CD4-positive, alpha-beta T cell treated with Interleukin-12 subunit alpha and Interleukin-12 subunit beta, for 1 hour (primary cell): ENCODE measurements around the gene PALM2AKAP2.
"Not testable (repeated sequence)": the region's sequence is repeated elsewhere in the genome, so short reads cannot be mapped to it uniquely, and the experiment has no call there.

Experiments used
- DNase-seq: peaks from one replicate; pipeline ENCODE4 v3.0.0-alpha.2; 2020

Gene PALM2AKAP2

GRCh38 chr9:109811876-109812275, 31.9 kb downstream of the PALM2AKAP2 start:
- DNase-seq, result no peak

DNA sequence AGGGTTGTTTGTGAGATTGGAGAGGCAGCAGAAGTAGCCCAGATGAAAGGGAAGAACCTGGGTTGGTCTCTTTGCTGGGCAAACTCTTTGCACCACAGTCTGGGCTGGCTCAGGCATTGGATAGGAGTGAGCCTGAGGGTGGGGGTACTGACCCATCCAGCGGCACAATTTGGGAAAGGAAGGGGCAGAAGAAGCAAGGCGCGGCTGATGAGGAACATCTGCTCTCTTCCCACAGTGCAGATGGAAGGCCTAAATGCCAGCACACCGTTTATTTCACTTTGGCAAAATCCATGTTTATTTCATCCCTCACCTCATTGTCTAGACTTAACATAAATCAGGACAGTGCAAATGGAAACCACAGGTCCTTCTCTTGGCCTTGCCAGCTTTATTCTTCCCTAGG, 32.3 kb downstream of the PALM2AKAP2 start:
- DNase-seq, result no peak

DNA sequence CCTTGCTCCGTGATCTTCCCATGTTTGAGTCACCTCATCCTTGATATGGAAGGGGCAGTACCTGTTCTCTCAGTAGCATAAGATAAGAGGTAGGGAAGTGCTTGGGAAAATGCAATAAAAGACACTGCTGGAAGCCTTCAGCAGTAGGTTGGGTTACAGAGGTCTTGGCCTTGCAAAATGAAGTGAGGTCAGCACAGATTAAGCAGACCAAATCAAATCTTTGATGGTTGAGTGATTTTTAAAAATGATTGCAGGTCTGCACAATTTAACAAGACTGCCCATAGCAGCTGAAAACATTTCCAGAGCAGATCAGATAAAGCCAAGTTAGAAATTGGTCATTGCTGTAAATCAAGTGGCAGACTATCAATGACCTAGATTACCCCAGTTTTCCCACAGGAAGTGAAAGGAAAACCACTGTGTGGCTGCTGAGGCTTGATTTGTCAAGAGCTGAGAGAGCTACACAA, 32.9 kb downstream of the PALM2AKAP2 start:
- no peak for DNase-seq

DNA sequence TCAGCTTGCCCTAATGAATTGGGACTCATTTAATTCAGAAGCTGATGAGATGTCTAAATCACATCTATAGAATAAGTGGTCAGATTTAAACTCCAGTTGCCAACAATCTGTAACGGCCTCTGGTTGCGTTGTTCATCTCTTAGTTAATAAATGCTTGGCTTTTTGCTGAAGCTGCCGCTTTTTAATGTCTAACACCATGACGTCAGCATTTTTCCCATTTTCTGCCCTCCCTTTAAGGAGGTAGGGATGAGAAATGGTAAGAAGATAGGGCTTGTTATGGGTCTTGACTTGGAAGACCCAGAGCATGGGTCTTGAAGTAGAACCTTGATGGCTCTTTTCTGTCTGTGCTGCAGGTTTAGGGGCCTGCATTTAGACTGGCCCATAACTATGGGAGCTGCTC, 33.3 kb downstream of the PALM2AKAP2 start:
- DNase-seq, result no peak

- no peak for DNase-seq
Measured at GRCh38 chr9:109813829-109814228, 33.8 kb downstream of the PALM2AKAP2 start.

DNA sequence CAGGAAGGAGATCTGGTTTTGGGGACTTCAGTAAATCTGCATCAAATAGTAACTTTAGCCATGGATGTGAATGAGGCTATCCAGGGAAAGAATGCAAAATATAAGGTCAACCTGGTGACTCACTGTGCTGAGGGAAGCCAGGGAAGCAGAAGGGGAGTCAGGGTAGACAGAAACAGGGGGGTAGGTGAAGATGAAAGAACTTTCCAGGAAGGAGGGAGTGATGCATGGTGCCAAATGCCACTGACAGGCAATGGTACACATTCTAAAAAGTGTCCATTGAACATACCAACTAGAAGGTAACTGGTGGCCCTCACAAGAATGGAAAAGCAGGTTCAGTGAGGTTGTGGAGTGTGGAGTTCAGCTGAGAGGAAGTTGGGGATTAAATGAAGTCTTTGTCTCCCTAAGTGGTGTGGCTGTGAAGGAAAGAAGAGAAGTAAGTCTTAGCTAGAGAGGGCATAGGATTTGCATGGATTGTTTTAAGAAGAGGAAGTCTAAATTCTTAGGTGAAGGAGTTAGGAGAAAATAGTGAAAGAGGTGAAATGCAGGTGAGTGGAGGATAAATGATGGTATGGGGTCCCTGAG, 35.5 kb downstream of the PALM2AKAP2 start:
- no peak for DNase-seq

- no peak for DNase-seq
Measured at GRCh38 chr9:109816490-109816889, 36.5 kb downstream of the PALM2AKAP2 start.

DNA sequence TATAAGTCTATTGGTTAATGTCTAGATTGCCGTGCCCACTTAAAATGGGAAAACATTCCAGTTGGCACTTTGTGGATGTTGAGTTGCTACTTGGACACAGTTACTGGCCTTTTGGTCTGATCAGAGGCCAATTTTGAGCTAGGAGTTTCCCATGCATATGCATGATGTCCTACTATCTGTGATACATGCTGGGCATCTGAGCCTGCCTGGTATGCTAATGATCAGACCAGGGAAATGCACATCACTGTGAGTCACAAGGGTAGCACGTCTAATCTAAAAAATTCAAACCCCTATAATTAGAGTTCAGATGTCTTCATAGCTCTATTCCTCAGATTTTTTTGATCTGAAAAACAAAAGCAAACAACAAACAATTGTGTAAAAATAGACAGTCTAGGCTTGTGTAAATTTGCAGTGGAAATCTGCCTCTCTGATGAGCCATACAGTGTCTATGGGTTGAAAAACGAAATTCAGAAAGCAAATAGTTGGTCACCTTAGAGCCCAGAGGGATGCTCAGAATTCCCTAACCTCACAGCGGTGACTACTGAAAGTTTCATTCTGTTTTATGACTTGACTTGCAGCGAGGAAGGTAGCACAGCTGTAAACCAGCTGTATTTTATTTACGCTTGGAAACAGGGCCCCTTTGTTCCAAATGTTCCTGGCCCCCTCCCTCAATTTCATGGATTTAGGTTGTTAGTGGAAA, 37.3 kb downstream of the PALM2AKAP2 start:
- DNase-seq, result no peak

DNA sequence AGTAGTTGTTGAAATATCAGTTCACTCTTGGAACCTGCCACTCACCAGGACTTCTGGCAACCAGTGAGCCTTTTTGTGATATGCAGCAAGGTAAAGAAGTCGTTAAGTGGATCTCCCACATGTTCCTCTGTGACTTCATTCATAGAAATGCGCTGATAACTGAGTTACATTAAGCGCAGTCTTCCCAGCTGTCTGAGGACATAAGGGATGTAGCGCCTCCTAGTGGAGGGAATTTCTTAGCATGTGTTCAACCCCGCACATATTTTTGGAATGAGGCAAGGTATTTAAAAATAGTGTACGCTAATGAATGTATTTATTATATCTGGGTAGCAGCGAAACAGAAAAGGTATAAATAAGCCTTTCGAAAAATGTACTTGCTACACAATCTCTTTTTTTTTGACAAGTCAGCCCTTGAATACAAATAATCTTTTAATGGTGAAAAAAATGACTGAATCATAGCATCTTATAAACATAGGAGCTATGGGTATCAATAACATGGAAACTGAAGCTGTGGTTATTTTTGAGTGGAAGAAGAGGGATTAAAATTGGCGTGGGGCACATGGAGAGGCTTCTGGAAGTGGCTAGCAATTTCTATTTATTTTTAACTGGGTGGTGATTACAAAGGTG, 38.0 kb downstream of the PALM2AKAP2 start:
- DNase-seq, result peak; percentile 20

DNA sequence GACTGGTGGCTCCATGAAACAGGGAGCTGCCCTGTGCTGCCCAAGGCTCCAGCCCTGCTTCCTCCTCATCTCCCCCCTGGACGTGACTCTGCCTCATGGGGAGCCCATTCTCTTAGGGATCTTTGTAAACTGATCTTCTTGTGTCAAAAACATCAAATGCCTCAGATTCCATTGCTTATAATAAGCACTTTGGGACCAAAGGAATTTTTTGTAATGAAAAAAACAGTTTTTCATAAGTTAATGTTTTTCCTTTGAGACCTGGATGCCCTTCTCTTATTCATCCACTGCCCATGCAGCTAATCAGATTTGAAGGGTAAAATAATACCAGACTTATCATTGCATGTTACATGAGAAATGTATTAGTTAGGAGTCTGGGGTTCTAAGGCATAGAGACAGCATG, 41.7 kb downstream of the PALM2AKAP2 start:
- no peak for DNase-seq

DNA sequence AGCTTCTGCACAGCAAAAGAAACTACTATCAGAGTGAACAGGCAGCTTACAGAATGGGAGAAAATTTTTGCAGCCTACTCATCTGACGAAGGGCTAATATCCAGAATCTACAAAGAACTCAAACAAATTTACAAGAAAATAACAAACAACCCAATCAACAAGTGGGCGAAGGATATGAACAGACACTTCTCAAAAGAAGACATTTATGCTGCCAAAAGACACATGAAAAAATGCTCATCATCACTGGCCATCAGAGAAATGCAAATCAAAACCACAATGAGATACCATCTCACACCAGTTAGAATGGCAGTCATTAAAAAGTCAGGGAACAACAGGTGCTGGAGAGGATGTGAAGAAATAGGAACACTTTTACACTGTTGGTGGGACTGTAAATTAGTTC, 45.4 kb downstream of the PALM2AKAP2 start:
- DNase-seq, result not testable (repeated sequence)

DNA sequence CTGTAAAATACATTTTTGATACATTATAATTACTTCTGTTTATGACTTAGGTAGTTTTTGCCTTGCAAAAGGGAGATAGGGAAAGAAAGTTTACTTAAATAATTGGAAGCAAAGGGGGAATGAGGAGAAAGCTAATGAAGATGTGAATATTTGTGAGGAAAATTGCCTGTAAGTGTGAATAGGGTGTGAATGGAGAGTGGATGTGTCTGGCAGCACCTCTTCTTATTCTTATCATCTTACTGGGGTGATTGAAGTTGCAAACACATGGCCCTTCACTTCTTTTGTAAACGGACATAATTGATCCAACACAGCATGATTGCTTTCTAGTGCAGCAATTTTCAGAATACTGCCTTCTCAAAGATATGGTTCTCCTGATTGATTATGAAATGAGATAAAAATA, 46.6 kb downstream of the PALM2AKAP2 start:
- DNase-seq, result no peak

DNA sequence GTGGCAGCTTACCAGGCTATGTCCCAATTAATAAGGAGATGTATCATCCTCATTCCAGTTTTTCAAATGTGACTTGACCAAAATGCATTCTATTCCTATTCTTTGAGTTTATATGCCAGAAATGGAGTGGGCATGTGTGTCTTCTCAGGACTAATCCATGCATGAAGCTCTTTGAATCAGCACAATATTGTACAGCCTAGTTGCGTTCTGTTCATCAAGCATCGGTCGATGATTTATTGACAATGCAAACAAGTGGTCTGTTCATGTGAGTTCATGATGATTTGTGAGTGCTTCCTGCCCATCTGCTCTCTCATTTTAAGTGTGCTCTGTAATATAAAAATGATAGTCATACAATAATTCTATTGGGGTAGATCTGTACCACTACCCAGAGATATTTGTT, 48.3 kb downstream of the PALM2AKAP2 start:
- no peak for DNase-seq
